Spleen (tissue), 11 donors: ENCODE data around the gene KSR2. TPM values are rescaled to one million over a fixed set of nuclear protein-coding genes. Genes with fewer than 3 reads are reported as not detected.

Source experiments
- DNase-seq: peaks from one replicate; pipeline ENCODE4 v3.0.0-alpha.2; 2020
- H3K27ac ChIP-seq, 8 donors: fragments of 200-600 bp; sonication (generic) in 7 of 8; 1 replicate in 4 of 8; 2 replicates in 4 of 8; pipeline versions ENCODE4 v1.5.0 to v1.8.0; 2016 to 2021; ENCODE audit warnings: inconsistent platforms in 4 of 8, mild to moderate bottlenecking in 4 of 8, moderate library complexity in 1 of 8
- H3K27me3 ChIP-seq, 7 donors: fragments of 200-600 bp; sonication (generic) in 6 of 7; replicated peaks in 1 of 7; 1 replicate in 4 of 7; 2 replicates in 3 of 7; pipeline versions ENCODE4 v1.5.0 to v1.8.0; 2016 to 2021; ENCODE audit warnings: inconsistent platforms in 3 of 7, mild to moderate bottlenecking in 1 of 7
- H3K36me3 ChIP-seq, 6 donors: fragments of 200-600 bp; sonication (generic) in 5 of 6; 1 replicate in 4 of 6; 2 replicates in 2 of 6; pipeline versions ENCODE4 v1.5.0 to v1.8.0; 2016 to 2021; ENCODE audit warnings: inconsistent platforms in 2 of 6
- H3K4me1 ChIP-seq, 6 donors: fragments of 200-600 bp; sonication (generic) in 5 of 6; 1 replicate in 3 of 6; 2 replicates in 3 of 6; pipeline versions ENCODE4 v1.5.0 to v1.8.0; 2016 to 2021; ENCODE audit warnings: inconsistent platforms in 3 of 6
- H3K4me3 ChIP-seq, 8 donors: fragments of 200-600 bp; sonication (generic) in 7 of 8; 1 replicate in 4 of 8; 2 replicates in 4 of 8; pipeline versions ENCODE4 v1.5.0 to v1.8.0; 2016 to 2021; ENCODE audit warnings: inconsistent platforms in 4 of 8, mild to moderate bottlenecking in 4 of 8, moderate library complexity in 2 of 8
- H3K9me3 ChIP-seq, 8 donors: fragments of 200-600 bp; sonication (generic) in 7 of 8; 1 replicate in 4 of 8; 2 replicates in 4 of 8; pipeline versions ENCODE4 v1.5.0 to v1.8.0; 2016 to 2021; ENCODE audit warnings: inconsistent platforms in 4 of 8
- CTCF ChIP-seq, 11 experiments: fragments of 200-600 bp in 7 of 11; fragments of 450-650 bp in 4 of 11; sonication (generic) in 4 of 11; IDR thresholded peaks in 8 of 11; conservative IDR thresholded peaks in 3 of 11; 1 replicate in 7 of 11; 2 replicates in 4 of 11; pipeline versions ENCODE4 v1.4.0 to v1.8.0; 2016 to 2021; ENCODE audit warnings: antibody characterized with exemption in 11 of 11, inconsistent platforms in 4 of 11, mild to moderate bottlenecking in 1 of 11
- POLR2A ChIP-seq, 3 donors: fragments of 450-650 bp; IDR thresholded peaks; one replicate each; pipeline ENCODE4 v1.5.1; 2017; ENCODE audit warnings: antibody characterized with exemption in 3 of 3, mild to moderate bottlenecking in 1 of 3
- POLR2AphosphoS5 ChIP-seq, 3 donors: sonication (generic); formaldehyde crosslinking; IDR thresholded peaks; one replicate each; pipeline ENCODE4 v1.5.1; 2017; ENCODE audit warnings: antibody characterized with exemption in 3 of 3
- WGBS, 5 donors: extraction: QIAGEN DNeasy Blood & Tissue Kit in 3 of 5; methylation state at CpG; one replicate each; pipeline versions ENCODE4 v1.1.5 to v1.1.7; 2013 to 2018; 5-methylcytosine and 5-hydroxymethylcytosine counted together
- intact Hi-C: fragments of 100-400 bp; cut with DNase I; formaldehyde crosslinking; loops from one replicate; pipeline ENCODE4 v1.15.0; 2023; ENCODE audit warnings: low total_unique reads
- polyA plus RNA-seq, 3 donors: library from polyadenylated mRNA; stranded (reverse); fragments of 200-250 nt; gene quantifications; one replicate each; pipeline ENCODE4 v1.2.1, GENCODE V29; 2013
- total RNA-seq, 7 donors: library from RNA; depleted of rRNA in 3 of 7; stranded (reverse); fragments of >200 nt in 3 of 7; fragmentation: NEBNext Ultra II Directional in 4 of 7; extraction: Animal tissue kit (Norgen Biotek cat#: 25700) in 4 of 7; gene quantifications; one replicate each; pipeline versions ENCODE4 v1.1.0 to v1.2.1, GENCODE V29; 2016 to 2021
- donor health status: healthy with polysubstance abuse.
- donor health status: DM: no; HTN: no; CAD: no; lungs with moderate emphysema.
- donor health status: DM: no; HTN: no; CAD: no.
- donor health status: Bipolar disorder and iron deficiency.
- donor health status: healthy.
- donor health status: DM: no; HTN: no; CAD: no.
- donor health status: DM: yes; HTN: yes; CAD: no.

The KSR2 gene
- total and polyA plus RNA-seq, 10 donors, result under 0.01 to 0.09 (median 0.02) TPM; not detected in 4

- H3K9me3 ChIP-seq, result no peaks in the 10 kb centered on the region
- peaks cover 0 to 3% (median 0%) of the 10 kb centered on the region in 7 donors for H3K27me3 ChIP-seq
- no peaks in the 10 kb centered on the region for H3K4me1 ChIP-seq
- WGBS, 5 donors, result 81 to 87% (median 85%) methylated on average over 3 of the region's 3 CpGs
- H3K27ac ChIP-seq, result no peak overlapping the region
- H3K36me3 ChIP-seq, result no peaks in the 10 kb centered on the region
- TF ChIP-seq CTCF (IDR thresholded peaks at IDR 0.05 in 8 of 11, conservative IDR thresholded peaks at IDR 0.05 in 3 of 11) (no peak), POLR2AphosphoS5 (IDR thresholded peaks at IDR 0.05) (no peak), POLR2A (IDR thresholded peaks at IDR 0.05) (no peak)
- H3K4me3 ChIP-seq, result no peak overlapping the region
- no peak for DNase-seq
- intact Hi-C loops, result no loop called here
Observed at GRCh38 chr12:117577122-117577657, 391.6 kb downstream of the KSR2 start.

GRCh38 chr12:117576053-117576452, 392.7 kb downstream of the KSR2 start:
- Histone ChIP-seq H3K4me3 (no peak overlapping the region), H3K27me3 (peaks cover 0 to 10% (median 0%) of the 10 kb centered on the region in 7 donors), H3K36me3 (no peaks in the 10 kb centered on the region), H3K9me3 (no peaks in the 10 kb centered on the region), H3K4me1 (no peaks in the 10 kb centered on the region), H3K27ac (no peak overlapping the region)
- 75 to 84% (median 82%) methylated on average over 3 of the region's 3 CpGs for WGBS, 5 donors
- intact Hi-C loops, result no loop called here
- TF ChIP-seq POLR2A (IDR thresholded peaks at IDR 0.05) (no peak), POLR2AphosphoS5 (IDR thresholded peaks at IDR 0.05) (no peak), CTCF (IDR thresholded peaks at IDR 0.05 in 8 of 11, conservative IDR thresholded peaks at IDR 0.05 in 3 of 11) (no peak)
- DNase-seq, result no peak

- Histone ChIP-seq H3K27ac (no peak overlapping the region), H3K9me3 (no peaks in the 10 kb centered on the region), H3K4me3 (no peak overlapping the region), H3K4me1 (no peaks in the 10 kb centered on the region), H3K36me3 (no peaks in the 10 kb centered on the region), H3K27me3 (peaks cover 0 to 18% (median 0%) of the 10 kb centered on the region in 7 donors)
- intact Hi-C loops, result no loop called here
- 67 to 81% (median 70%) methylated on average over 2 of the region's 2 CpGs for WGBS, 5 donors
- TF ChIP-seq POLR2AphosphoS5 (IDR thresholded peaks at IDR 0.05), result no peak
- no peak for TF ChIP-seq CTCF (IDR thresholded peaks at IDR 0.05 in 8 of 11, conservative IDR thresholded peaks at IDR 0.05 in 3 of 11)
- no peak for DNase-seq
Observed at GRCh38 chr12:117574655-117575054, 394.1 kb downstream of the KSR2 start.

GRCh38 chr12:117572755-117573154, 396.0 kb downstream of the KSR2 start:
- WGBS, 5 donors, result 78 to 88% (median 84%) methylated on average over 4 of the region's 4 CpGs
- H3K27ac ChIP-seq, result no peak overlapping the region
- H3K27me3 ChIP-seq, result peaks cover 0 to 23% (median 0%) of the 10 kb centered on the region in 7 donors
- TF ChIP-seq POLR2A (IDR thresholded peaks at IDR 0.05) (no peak), POLR2AphosphoS5 (IDR thresholded peaks at IDR 0.05) (no peak), CTCF (IDR thresholded peaks at IDR 0.05 in 8 of 11, conservative IDR thresholded peaks at IDR 0.05 in 3 of 11) (no peak)
- intact Hi-C loops, result no loop called here
- no peaks in the 10 kb centered on the region for H3K36me3 ChIP-seq
- H3K4me1 ChIP-seq, result no peaks in the 10 kb centered on the region
- H3K9me3 ChIP-seq, result no peaks in the 10 kb centered on the region
- no peak for DNase-seq
- no peak overlapping the region for H3K4me3 ChIP-seq
